Ovary (tissue), 9 donors: ENCODE data around the gene TREH. TPM values are rescaled to one million over a fixed set of nuclear protein-coding genes. Genes with fewer than 3 reads are reported as not detected.
A peak's percentile ranks its signal among the peaks of the same experiment; 100 is the strongest.

Experiments used
- DNase-seq, 5 donors: peaks; one replicate each; pipeline ENCODE4 v3.0.0-alpha.2; 2019 to 2020
- H3K27ac ChIP-seq, 2 donors: fragments of 200-600 bp; one replicate each; pipeline versions ENCODE4 v1.5.1 to v1.8.0; 2019 to 2022
- H3K27me3 ChIP-seq: fragments of 200-600 bp; one replicate; pipeline ENCODE4 v1.8.0; 2022
- H3K36me3 ChIP-seq: fragments of 200-600 bp; sonication (generic); one replicate; pipeline ENCODE4 v1.5.1; 2019
- H3K4me1 ChIP-seq: one replicate; pipeline ENCODE4 v1.8.1; 2013; ENCODE audit warnings: mild to moderate bottlenecking, moderate library complexity; ENCODE audit not compliant: insufficient read depth
- H3K4me3 ChIP-seq: fragments of 200-600 bp; sonication (generic); one replicate; pipeline ENCODE4 v1.5.1; 2017
- H3K9me3 ChIP-seq, 2 donors: fragments of 200-600 bp in 1 of 2; sonication (generic) in 1 of 2; one replicate each; pipeline versions ENCODE4 v1.5.1 to v1.8.1; 2013 to 2019; ENCODE audit warnings: mild to moderate bottlenecking in 1 of 2, moderate library complexity in 1 of 2
- EP300 ChIP-seq: sonication (generic); formaldehyde crosslinking; IDR thresholded peaks from one replicate; pipeline ENCODE4 v1.6.1; 2017; ENCODE audit warnings: antibody characterized with exemption
- POLR2A ChIP-seq: fragments of 450-650 bp; IDR thresholded peaks from one replicate; pipeline ENCODE4 v1.6.1; 2017; ENCODE audit warnings: antibody characterized with exemption, mild to moderate bottlenecking, moderate library complexity
- WGBS, 3 donors: extraction: QIAGEN DNeasy Blood & Tissue Kit in 1 of 3; methylation state at CpG; one replicate each; pipeline versions ENCODE4 v1.1.5 to v1.1.7; 2013 to 2017; 5-methylcytosine and 5-hydroxymethylcytosine counted together
- intact Hi-C, 4 donors: fragments of 100-400 bp; cut with DNase I; formaldehyde crosslinking; loops; one replicate each; pipeline versions ENCODE4 v1.11.0 to v1.15.1; 2022 to 2023
- polyA plus RNA-seq, 2 donors: library from polyadenylated mRNA; stranded (reverse); fragments of 200-250 nt in 1 of 2; fragments of 350-450 nt in 1 of 2; fragmentation: Illumina TruSeq in 1 of 2; extraction: RNeasy Lipid Tissue Mini Kit (QIAGEN cat#74804) in 1 of 2; gene quantifications; one replicate each; pipeline ENCODE4 v1.2.3, GENCODE V29; 2013 to 2014
- total RNA-seq, 7 donors: library from RNA; depleted of rRNA in 2 of 7; stranded (reverse); fragments of >200 nt in 2 of 7; fragmentation: NEBNext Ultra II Directional in 3 of 7; extraction: Animal tissue kit (Norgen Biotek cat#: 25700) in 3 of 7; gene quantifications; one replicate each; pipeline versions ENCODE4 v1.1.0 to v1.2.4, GENCODE V29; 2016 to 2023
- TF ChIP-seq, protein P1 (sequence below), 3 donors: fragments of 450-650 bp in 2 of 3; fragments of 200-600 bp in 1 of 3; IDR thresholded peaks; one replicate each; pipeline versions ENCODE4 v1.5.1 to v1.8.0; 2016 to 2022; ENCODE audit warnings: antibody characterized with exemption in 3 of 3, mild to moderate bottlenecking in 1 of 3
- donor health status: DM: no; HTN: no; CAD: no; lungs with moderate emphysema.
- donor health status: DM: no; HTN: no; CAD: no.
- donor health status: Bipolar disorder and iron deficiency.
- donor health status: DM: yes; HTN: yes; CAD: no.
- donor health status: DM: no; HTN: no; CAD: no.
- donor health status: DM: yes; HTN: yes; CAD: no.

Gene TREH
- total and polyA plus RNA-seq, 9 donors = 0.10 to 0.48 TPM; not detected in 7

DNA sequence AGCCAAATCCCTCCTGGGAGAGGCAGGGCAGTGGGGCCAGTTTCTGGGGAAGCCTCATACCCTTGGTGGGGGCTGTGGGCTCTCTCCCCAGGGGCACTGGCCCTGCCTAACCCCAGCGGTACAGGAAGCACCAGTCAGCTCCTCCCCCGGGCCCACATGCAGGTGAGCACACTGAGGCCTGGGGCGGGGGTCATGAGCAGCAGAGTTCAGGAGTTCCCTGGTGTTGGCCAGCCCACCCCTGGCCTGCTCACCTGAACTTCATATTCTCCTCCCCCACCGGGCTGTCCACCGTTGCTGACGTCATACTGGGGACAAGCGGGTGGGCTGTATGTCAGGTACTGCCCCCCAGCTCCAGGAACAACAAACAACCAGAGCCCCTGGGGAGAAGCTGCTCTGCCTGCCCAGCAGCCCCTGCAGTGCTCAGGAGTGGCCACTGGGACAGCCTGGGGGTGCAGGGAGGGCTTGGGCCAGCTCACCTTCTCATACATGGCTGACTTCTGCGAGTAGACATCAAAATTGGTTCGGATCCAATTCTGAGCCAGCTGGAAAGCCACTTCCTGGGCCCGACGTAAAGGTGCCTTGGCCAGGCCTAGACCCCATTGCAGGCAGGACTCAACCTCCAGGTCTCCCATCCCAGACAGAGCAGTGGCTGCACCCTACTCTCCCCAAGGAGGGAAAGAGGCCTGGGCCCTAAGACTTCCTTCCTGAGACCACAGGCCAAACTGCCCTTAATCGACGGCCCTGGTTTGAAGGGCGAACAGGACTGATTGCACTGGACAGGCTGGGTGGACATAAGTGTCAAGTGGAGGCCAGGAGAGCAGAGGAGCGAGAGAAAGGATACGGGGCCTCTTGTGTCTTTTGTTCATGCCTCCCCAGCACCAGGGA is 20.8 kb downstream of the TREH start:
- Histone ChIP-seq H3K4me1 (no peaks in the 10 kb centered on the region), H3K4me3 (no peak overlapping the region), H3K27ac (peak overlapping the region; percentile 40 to 58), H3K9me3 (no peaks in the 10 kb centered on the region), H3K36me3 (no peaks in the 10 kb centered on the region), H3K27me3 (no peaks in the 10 kb centered on the region)
- intact Hi-C loops = loop anchor here in 1 of 4 donors (2.0 kb wide), 1 partner anchor 62 kb away; no protein-coding TSS in a partner anchor
- DNase-seq = peak in 2 of 5 donors; percentile 51 to 52
- TF ChIP-seq POLR2A = no peak
- TF ChIP-seq, protein P1, sequence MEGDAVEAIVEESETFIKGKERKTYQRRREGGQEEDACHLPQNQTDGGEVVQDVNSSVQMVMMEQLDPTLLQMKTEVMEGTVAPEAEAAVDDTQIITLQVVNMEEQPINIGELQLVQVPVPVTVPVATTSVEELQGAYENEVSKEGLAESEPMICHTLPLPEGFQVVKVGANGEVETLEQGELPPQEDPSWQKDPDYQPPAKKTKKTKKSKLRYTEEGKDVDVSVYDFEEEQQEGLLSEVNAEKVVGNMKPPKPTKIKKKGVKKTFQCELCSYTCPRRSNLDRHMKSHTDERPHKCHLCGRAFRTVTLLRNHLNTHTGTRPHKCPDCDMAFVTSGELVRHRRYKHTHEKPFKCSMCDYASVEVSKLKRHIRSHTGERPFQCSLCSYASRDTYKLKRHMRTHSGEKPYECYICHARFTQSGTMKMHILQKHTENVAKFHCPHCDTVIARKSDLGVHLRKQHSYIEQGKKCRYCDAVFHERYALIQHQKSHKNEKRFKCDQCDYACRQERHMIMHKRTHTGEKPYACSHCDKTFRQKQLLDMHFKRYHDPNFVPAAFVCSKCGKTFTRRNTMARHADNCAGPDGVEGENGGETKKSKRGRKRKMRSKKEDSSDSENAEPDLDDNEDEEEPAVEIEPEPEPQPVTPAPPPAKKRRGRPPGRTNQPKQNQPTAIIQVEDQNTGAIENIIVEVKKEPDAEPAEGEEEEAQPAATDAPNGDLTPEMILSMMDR (IDR thresholded peaks at IDR 0.05) = no peak
- TF ChIP-seq EP300 = no peak
- WGBS, 3 donors = 42 to 47% (median 44%) methylated on average over 16 of the region's 16 CpGs

DNA sequence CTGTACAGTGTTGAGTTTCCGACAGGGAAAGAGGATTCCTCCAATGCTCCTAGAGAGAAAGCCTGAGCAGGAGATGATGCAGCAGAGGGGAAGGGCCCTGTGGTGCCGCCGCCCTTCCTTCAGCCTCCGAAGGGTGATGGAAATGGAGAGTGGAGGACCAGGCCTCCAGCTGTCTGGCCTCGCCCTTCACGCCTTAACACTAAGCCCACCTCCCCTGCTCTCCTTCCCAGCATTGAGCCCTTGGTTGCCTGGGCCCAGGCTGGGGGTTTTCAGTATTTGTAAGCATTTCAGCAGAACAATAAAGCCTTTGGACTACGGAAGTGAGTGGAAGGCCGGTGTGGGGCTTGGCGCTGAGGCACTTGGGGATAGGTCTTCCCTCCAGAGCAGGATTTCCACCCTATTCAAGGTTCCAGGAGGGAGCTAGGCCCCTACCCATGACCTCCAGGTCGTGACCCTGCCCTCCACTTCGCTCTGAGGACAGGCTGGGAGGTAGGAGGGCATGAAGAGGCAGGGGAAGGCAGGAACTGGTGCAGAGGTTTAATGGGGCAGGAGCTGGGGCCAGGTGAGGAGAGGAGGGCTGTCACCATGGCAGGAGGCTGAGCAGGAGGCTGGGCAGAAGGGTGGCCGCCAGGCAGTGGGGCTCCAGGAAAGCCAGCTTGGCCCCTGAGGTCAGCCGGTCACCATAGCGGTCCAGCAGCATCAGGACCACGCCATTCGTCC is 21.6 kb downstream of the TREH start:
- DNase-seq = peak in 1 of 5 donors; percentile 46
- Histone ChIP-seq H3K9me3 (no peaks in the 10 kb centered on the region), H3K27ac (peak overlapping the region; percentile 40 to 58), H3K36me3 (no peaks in the 10 kb centered on the region), H3K27me3 (no peaks in the 10 kb centered on the region), H3K4me1 (no peaks in the 10 kb centered on the region), H3K4me3 (no peak overlapping the region)
- TF ChIP-seq EP300 (no peak), POLR2A (no peak)
- TF ChIP-seq, protein P1 (IDR thresholded peaks at IDR 0.05) = no peak
- intact Hi-C loops = loop anchor here in 1 of 4 donors (2.0 kb wide), 1 partner anchor 61 kb away; no protein-coding TSS in a partner anchor
- 73% methylated on average over 16 of the region's 16 CpGs for WGBS, 3 donors

DNA sequence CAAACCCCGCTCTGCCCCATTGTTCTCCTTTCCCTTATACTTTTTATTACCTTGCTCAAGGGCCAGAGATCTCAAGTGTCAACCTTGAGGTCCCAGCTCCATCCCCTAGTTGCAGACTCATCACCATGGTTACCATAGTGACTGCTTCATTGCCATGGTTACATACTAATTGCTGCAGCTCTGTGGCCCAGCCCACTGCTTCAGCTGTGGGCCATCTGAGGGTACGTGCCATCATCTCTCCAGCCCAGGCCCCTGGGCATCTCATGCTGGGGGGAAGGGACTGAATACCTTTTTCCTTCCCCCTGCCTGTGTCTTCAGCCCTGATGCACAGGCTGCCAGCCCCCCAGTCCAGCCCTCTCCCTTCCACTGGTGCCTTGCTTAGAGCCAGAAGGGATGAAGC is 22.2 kb downstream of the TREH start:
- no peak for DNase-seq
- no peaks in the 10 kb centered on the region for H3K36me3 ChIP-seq

DNA sequence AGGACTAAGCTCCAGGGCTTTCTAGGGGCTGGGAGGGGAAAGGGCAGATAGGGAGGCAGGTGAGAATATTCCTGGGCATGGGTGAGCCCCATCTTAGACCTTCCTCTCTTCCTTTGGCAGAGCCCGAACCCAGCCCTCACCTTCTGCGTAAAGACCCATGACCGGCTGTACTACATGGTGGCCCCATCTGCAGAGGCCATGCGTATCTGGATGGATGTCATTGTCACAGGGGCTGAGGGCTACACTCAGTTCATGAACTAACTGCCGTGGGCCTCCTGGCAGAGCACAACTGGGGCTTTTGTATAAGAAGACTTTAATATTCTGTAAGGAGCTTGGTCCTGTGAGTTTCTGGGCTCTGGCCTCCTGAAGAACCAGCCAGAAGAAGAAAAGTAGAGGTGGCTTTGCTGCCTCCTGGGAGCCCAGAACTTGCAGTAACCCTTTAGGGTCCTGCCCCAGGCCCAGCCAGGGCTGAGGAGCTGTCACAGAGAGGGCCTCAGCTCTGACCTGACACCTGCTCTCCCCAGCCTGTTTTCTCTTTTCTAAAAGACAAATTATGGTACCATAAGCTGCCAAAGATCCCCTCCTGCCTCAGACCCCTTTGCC is 22.8 kb downstream of the TREH start:
- intact Hi-C loops = no loop called here
- Histone ChIP-seq H3K9me3 (no peaks in the 10 kb centered on the region), H3K4me3 (no peak overlapping the region), H3K27ac (no peak overlapping the region), H3K27me3 (no peaks in the 10 kb centered on the region), H3K4me1 (no peaks in the 10 kb centered on the region), H3K36me3 (no peaks in the 10 kb centered on the region)
- WGBS, 3 donors = 81 to 87% (median 84%) methylated on average over 5 of the region's 5 CpGs
- no peak for TF ChIP-seq POLR2A
- TF ChIP-seq, protein P1 (IDR thresholded peaks at IDR 0.05) = no peak
- TF ChIP-seq EP300 = no peak
- no peak for DNase-seq

More for the DNA sequence above, 22.2 kb downstream of the TREH start:
- no peaks in the 10 kb centered on the region for H3K27me3 ChIP-seq
- H3K9me3 ChIP-seq = no peaks in the 10 kb centered on the region
- TF ChIP-seq EP300 (no peak), POLR2A (no peak)
- H3K27ac ChIP-seq = no peak overlapping the region
- H3K4me1 ChIP-seq = no peaks in the 10 kb centered on the region
- intact Hi-C loops = no loop called here
- no peak overlapping the region for H3K4me3 ChIP-seq
- 90 to 93% (median 91%) methylated on average over 2 of the region's 2 CpGs for WGBS, 3 donors
